H1 (cell line): ENCODE measurements around the gene JPH3. TPM values are rescaled to one million over a fixed set of nuclear protein-coding genes. Genes with fewer than 3 reads are reported as not detected.

ENCODE experiments used
- CTCF ChIA-PET: fragments of 300-600 bp; sonication (Branson Sonifier 250); formaldehyde crosslinking; loops from one replicate; lab custom pipeline; 2021; ENCODE audit not compliant: partially characterized antibody; lab: Charles Lee
- POLR2A ChIA-PET: fragments of 300-600 bp; sonication (Branson Sonifier 250); formaldehyde crosslinking; loops from one replicate; lab custom pipeline; 2021; ENCODE audit warnings: inconsistent platforms; ENCODE audit not compliant: partially characterized antibody; lab: Charles Lee
- DNase-seq, 2 experiments: peaks; one replicate each; pipeline versions ENCODE4 v3.0.0 to v3.0.0-alpha.2; 2010 to 2022; ENCODE audit warnings: low spot score in 2 of 2, low read depth in 1 of 2, mixed read lengths in 1 of 2
- FAIRE-seq: peaks from 2 replicates; lab custom pipeline; 2011; peaks lifted over from hg19 to GRCh38; lab: Jason Lieb, UNC
- H2AFZ ChIP-seq: 2 replicates; pipeline ENCODE4 v1.8.1; 2012; ENCODE audit warnings: low read length, inconsistent platforms
- H2AK5ac ChIP-seq: 2 replicates; pipeline ENCODE4 v1.6.1; 2013; ENCODE audit warnings: low read depth, low read length
- H2BK120ac ChIP-seq: replicated peaks from 2 replicates; pipeline ENCODE3; 2013; ENCODE audit warnings: low read depth, low read length, inconsistent platforms
- H2BK12ac ChIP-seq: 2 replicates; pipeline ENCODE4 v1.6.1; 2013; ENCODE audit warnings: low read depth, low read length
- H2BK15ac ChIP-seq: 2 replicates; pipeline ENCODE4 v1.6.1; 2013; ENCODE audit warnings: low read length
- H2BK20ac ChIP-seq: 2 replicates; pipeline ENCODE4 v1.6.1; 2013; ENCODE audit warnings: low read length
- H2BK5ac ChIP-seq: 2 replicates; pipeline ENCODE4 v1.6.1; 2013; ENCODE audit warnings: low read depth, low read length
- H3K14ac ChIP-seq: 2 replicates; pipeline ENCODE4 v1.6.1; 2013; ENCODE audit warnings: inconsistent platforms; ENCODE audit not compliant: insufficient read length
- H3K18ac ChIP-seq: 2 replicates; pipeline ENCODE4 v1.6.1; 2013; ENCODE audit warnings: low read length; ENCODE audit errors: extremely low read depth
- H3K23ac ChIP-seq: 2 replicates; pipeline ENCODE4 v1.6.1; 2013; ENCODE audit warnings: inconsistent platforms; ENCODE audit not compliant: insufficient read length
- H3K23me2 ChIP-seq: 2 replicates; pipeline ENCODE4 v1.6.1; 2013; ENCODE audit warnings: low read depth, low read length
- H3K27ac ChIP-seq: 2 replicates; pipeline ENCODE4 v1.6.1; 2011; ENCODE audit warnings: low read depth, low read length, inconsistent platforms
- H3K27me3 ChIP-seq, 4 experiments: replicated peaks in 1 of 4; 1 replicate in 1 of 4; 2 replicates in 3 of 4; pipeline versions ENCODE4 v1.6.1 to v1.8.1; 2011 to 2013; ENCODE audit warnings: low read length in 3 of 4, mild to moderate bottlenecking in 3 of 4, inconsistent platforms in 2 of 4, mixed read lengths in 2 of 4, moderate library complexity in 1 of 4; ENCODE audit not compliant: control insufficient read depth in 3 of 4, insufficient read depth in 3 of 4; ENCODE audit errors: extremely low read depth in 1 of 4
- H3K36me3 ChIP-seq, 4 experiments: 2 replicates each; pipeline versions ENCODE4 v1.6.1 to v1.8.1; 2011 to 2013; ENCODE audit warnings: mild to moderate bottlenecking in 4 of 4, low read length in 3 of 4, moderate library complexity in 2 of 4, control low read depth in 1 of 4, inconsistent platforms in 1 of 4; ENCODE audit not compliant: insufficient read depth in 4 of 4, control insufficient read depth in 2 of 4
- H3K4ac ChIP-seq: replicated peaks from 2 replicates; pipeline ENCODE3; 2013; ENCODE audit warnings: low read length, low read depth, mixed read lengths, inconsistent platforms; ENCODE audit not compliant: insufficient read length
- H3K4me1 ChIP-seq, 4 experiments: replicated peaks in 1 of 4; 1 replicate in 1 of 4; 2 replicates in 3 of 4; pipeline versions ENCODE4 v1.6.1 to v1.8.1; 2011 to 2013; ENCODE audit warnings: low read length in 3 of 4, inconsistent platforms in 2 of 4, mixed read lengths in 1 of 4; ENCODE audit not compliant: insufficient read depth in 4 of 4, control insufficient read depth in 3 of 4
- H3K4me2 ChIP-seq, 2 experiments: 2 replicates each; pipeline versions ENCODE4 v1.6.1 to v1.8.1; 2011 to 2013; ENCODE audit warnings: low read depth in 2 of 2, low read length in 2 of 2, control low read depth in 1 of 2, inconsistent platforms in 1 of 2, mild to moderate bottlenecking in 1 of 2; ENCODE audit not compliant: insufficient read depth in 1 of 2
- H3K4me3 ChIP-seq, 4 experiments: fragments of 200-600, 300-600 bp in 1 of 4; sonication (generic), shearing (Covaris generic), sonication (Bioruptor Twin) in 1 of 4; 2 replicates each; pipeline versions ENCODE4 v1.5.1 to v1.8.1; 2011 to 2016; ENCODE audit warnings: low read length in 4 of 4, low read depth in 3 of 4, control low read depth in 2 of 4, inconsistent platforms in 2 of 4, mild to moderate bottlenecking in 2 of 4, mixed read lengths in 1 of 4, moderate library complexity in 1 of 4; ENCODE audit not compliant: insufficient read depth in 2 of 4; ENCODE audit errors: extremely low read depth in 1 of 4
- H3K56ac ChIP-seq: replicated peaks from 2 replicates; pipeline ENCODE3; 2013; ENCODE audit warnings: low read depth, mild to moderate bottlenecking, mixed read lengths, low read length, inconsistent platforms; ENCODE audit not compliant: insufficient read length
- H3K79me1 ChIP-seq: 2 replicates; pipeline ENCODE4 v1.6.1; 2013; ENCODE audit warnings: low read depth, low read length, control low read depth
- H3K79me2 ChIP-seq, 2 experiments: 2 replicates each; pipeline versions ENCODE4 v1.6.1 to v1.8.1; 2012 to 2013; ENCODE audit warnings: low read length in 2 of 2, mild to moderate bottlenecking in 2 of 2, inconsistent platforms in 1 of 2; ENCODE audit not compliant: insufficient read depth in 2 of 2, control insufficient read depth in 1 of 2
- H3K9ac ChIP-seq, 4 experiments: replicated peaks in 1 of 4; 1 replicate in 1 of 4; 2 replicates in 3 of 4; pipeline versions ENCODE4 v1.6.1 to v1.8.1; 2011 to 2013; ENCODE audit warnings: low read depth in 3 of 4, low read length in 3 of 4, control low read depth in 2 of 4, mild to moderate bottlenecking in 2 of 4, moderate library complexity in 2 of 4, inconsistent platforms in 1 of 4; ENCODE audit errors: extremely low read depth in 1 of 4
- H3K9me3 ChIP-seq, 2 experiments: 2 replicates each; pipeline versions ENCODE4 v1.6.1 to v1.8.1; 2012 to 2013; ENCODE audit warnings: mild to moderate bottlenecking in 2 of 2, moderate library complexity in 2 of 2, control low read depth in 1 of 2, inconsistent platforms in 1 of 2, low read depth in 1 of 2, low read length in 1 of 2, mixed read lengths in 1 of 2; ENCODE audit not compliant: insufficient read depth in 2 of 2
- H4K20me1 ChIP-seq, 2 experiments: replicated peaks in 1 of 2; 2 replicates each; pipeline versions ENCODE3 to v1.8.1; 2011 to 2013; ENCODE audit warnings: inconsistent platforms in 2 of 2, low read length in 2 of 2, mild to moderate bottlenecking in 1 of 2; ENCODE audit not compliant: insufficient read depth in 2 of 2, control insufficient read depth in 1 of 2
- H4K5ac ChIP-seq: 2 replicates; pipeline ENCODE4 v1.6.1; 2013; ENCODE audit warnings: low read length, low read depth, mixed read lengths, inconsistent platforms; ENCODE audit not compliant: insufficient read length
- H4K8ac ChIP-seq: 2 replicates; pipeline ENCODE4 v1.8.0; 2013; ENCODE audit warnings: mild to moderate bottlenecking, moderate library complexity, low read length, inconsistent platforms; ENCODE audit not compliant: insufficient read depth; ENCODE audit errors: extremely low read depth
- H4K91ac ChIP-seq: replicated peaks from 2 replicates; pipeline ENCODE3; 2013; ENCODE audit warnings: low read length, mixed read lengths, inconsistent platforms; ENCODE audit not compliant: insufficient read length
- CEBPB ChIP-seq: IDR thresholded peaks from 2 replicates; pipeline ENCODE4 v1.6.1; 2012; ENCODE audit warnings: low read depth, low read length
- HDAC2 ChIP-seq, 2 experiments: fragments of 300-600 bp in 1 of 2; sonication (generic) in 1 of 2; IDR thresholded peaks; 2 replicates each; pipeline ENCODE4 v1.6.1; 2011 to 2012; ENCODE audit warnings: low read depth in 2 of 2, low read length in 2 of 2, mild to moderate bottlenecking in 2 of 2, moderate library complexity in 2 of 2, borderline replicate concordance in 1 of 2, inconsistent platforms in 1 of 2
- KDM1A ChIP-seq: fragments of 200-600, 300-600 bp; sonication (generic); IDR thresholded peaks from 2 replicates; pipeline ENCODE4 v1.7.1; 2016; ENCODE audit warnings: mild to moderate bottlenecking, low read length, borderline replicate concordance
- NRF1 ChIP-seq: IDR thresholded peaks from 2 replicates; pipeline ENCODE4 v1.6.1; 2011; ENCODE audit warnings: mild to moderate bottlenecking, low read depth, low read length, improper control_type of control experiment
- PHF8 ChIP-seq: fragments of 200-600 bp; sonication (generic); conservative IDR thresholded peaks from 2 replicates; pipeline ENCODE4 v1.7.1; 2012; ENCODE audit warnings: low read depth, mild to moderate bottlenecking, inconsistent platforms, low read length, moderate library complexity
- POLR2A ChIP-seq, 2 experiments: IDR thresholded peaks; 1 replicate in 1 of 2; 2 replicates in 1 of 2; pipeline ENCODE4 v1.6.1; 2011; ENCODE audit warnings: low read depth in 2 of 2, low read length in 2 of 2, mild to moderate bottlenecking in 2 of 2; ENCODE audit errors: control extremely low read depth in 1 of 2
- RAD21 ChIP-seq, 2 experiments: IDR thresholded peaks in 1 of 2; conservative IDR thresholded peaks in 1 of 2; 2 replicates each; pipeline ENCODE4 v1.6.1; 2011; ENCODE audit warnings: low read depth in 2 of 2, low read length in 2 of 2, improper control_type of control experiment in 1 of 2, inconsistent platforms in 1 of 2, mild to moderate bottlenecking in 1 of 2, moderate library complexity in 1 of 2
- RBBP5 ChIP-seq: IDR thresholded peaks from 2 replicates; pipeline ENCODE4 v1.7.1; 2012; ENCODE audit warnings: low read depth, mild to moderate bottlenecking, inconsistent platforms, low read length, moderate library complexity, borderline replicate concordance
- SIN3A ChIP-seq, 2 experiments: IDR thresholded peaks in 1 of 2; conservative IDR thresholded peaks in 1 of 2; 2 replicates each; pipeline ENCODE4 v1.6.1; 2011 to 2012; ENCODE audit warnings: low read length in 2 of 2, improper control_type of control experiment in 1 of 2, low read depth in 1 of 2, mild to moderate bottlenecking in 1 of 2
- SP1 ChIP-seq: IDR thresholded peaks from 2 replicates; pipeline ENCODE4 v1.6.1; 2011; ENCODE audit warnings: low read depth, low read length
- SP4 ChIP-seq: IDR thresholded peaks from 2 replicates; pipeline ENCODE4 v1.6.1; 2012; ENCODE audit warnings: low read length, inconsistent platforms
- SUZ12 ChIP-seq: fragments of 200-600 bp; sonication (generic); IDR thresholded peaks from 2 replicates; pipeline ENCODE4 v1.6.1; 2012; ENCODE audit warnings: mild to moderate bottlenecking, inconsistent platforms, low read length, moderate library complexity, mixed read lengths
- TBP ChIP-seq: IDR thresholded peaks from 2 replicates; pipeline ENCODE4 v1.6.1; 2011; ENCODE audit warnings: low read depth, low read length, improper control_type of control experiment
- WGBS, 2 experiments: shearing (Covaris generic) in 1 of 2; methylation state at CpG; one replicate each; pipeline versions ENCODE4 v1.1.6 to v1.1.7; 2013 to 2015; ENCODE audit warnings: low lambda C conversion rate in 2 of 2, mixed read lengths in 2 of 2, inconsistent platforms in 1 of 2, low coverage in 1 of 2, missing lambda C conversion rate in 1 of 2; ENCODE audit not compliant: insufficient replicate concordance in 2 of 2, insufficient coverage in 1 of 2, insufficient read length in 1 of 2; ENCODE audit errors: extremely low coverage in 1 of 2, missing lambda C conversion rate in 1 of 2; 5-methylcytosine and 5-hydroxymethylcytosine counted together
- polyA plus RNA-seq, 7 experiments: library from polyadenylated mRNA; depleted of rRNA in 3 of 7; stranded (reverse) in 5 of 7; unstranded in 2 of 7; fragments of >200 nt in 5 of 7; fragments of 200-250 nt in 2 of 7; gene quantifications; 1 replicate in 5 of 7; 2 replicates in 1 of 7; 4 replicates in 1 of 7; pipeline versions ENCODE4 v1.2.1 to v1.2.3, GENCODE V29; 2011 to 2013; ENCODE audit warnings: missing spikeins in 2 of 7, mixed read lengths in 2 of 7
- total RNA-seq: library from RNA; stranded (reverse); fragmentation: NEBNext Ultra II Directional; extraction: Animal tissue kit (Norgen Biotek cat#: 25700); gene quantifications from 2 replicates; pipeline ENCODE4 v1.2.1, GENCODE V29; 2021

The JPH3 gene
- total and polyA plus RNA-seq, 2 of the 8 experiments (the other 6 are each of a cell fraction or from before 2014, with no cell fraction given) = 10.3 to 28.3 TPM

- 97% methylated on average over 6 of the region's 7 CpGs; no CpG with 5 or more reads in 1 of the 2 experiments for WGBS, 2 experiments
- Histone ChIP-seq H2BK5ac (no peak overlapping the region), H3K36me3 (no peaks in the 10 kb centered on the region), H4K20me1 (peaks cover 0 to 8% of the 10 kb centered on the region in 2 experiments), H3K14ac (no peak overlapping the region), H3K4me1 (no peaks in the 10 kb centered on the region; a peak in 2 of 7 replicates), H2AK5ac (no peak overlapping the region), H3K79me2 (no peaks in the 10 kb centered on the region), H2BK20ac (no peak overlapping the region), H3K18ac (no peak overlapping the region), H4K91ac (no peak overlapping the region), H3K4ac (no peak overlapping the region), H2BK120ac (no peak overlapping the region), H3K27ac (no peak overlapping the region), H3K79me1 (no peaks in the 10 kb centered on the region; the same call in none of the 2 replicates), H3K56ac (no peak overlapping the region), H3K4me3 (no peak overlapping the region), H4K8ac (no peak overlapping the region), H3K9ac (no peak overlapping the region), H3K4me2 (no peak overlapping the region), H3K23ac (no peak overlapping the region), H2AFZ (no peak overlapping the region), H3K9me3 (peaks cover 0 to 3% of the 10 kb centered on the region in 2 experiments; a peak in 2 of 4 replicates), H2BK15ac (no peak overlapping the region), H3K27me3 (no peaks in the 10 kb centered on the region), H3K23me2 (no peaks in the 10 kb centered on the region), H4K5ac (no peak overlapping the region), H2BK12ac (no peak overlapping the region)
- ChIA-PET POLR2A (no interaction called here), CTCF (interaction anchor here (3.7 kb wide), 1 partner anchor 58 kb away, joined by 13 read pairs; no protein-coding TSS in a partner anchor)
- no peak for DNase-seq
- FAIRE-seq = no peak
- no peak for TF ChIP-seq SP4
- no peak for TF ChIP-seq SP1
- TF ChIP-seq HDAC2 (IDR thresholded peaks at IDR 0.05; ENCODE audit: borderline replicate concordance in 1 of 2, low read depth in 2 of 2, low read length in 2 of 2) = no peak
- TF ChIP-seq KDM1A = no peak
- no peak for TF ChIP-seq PHF8
- TF ChIP-seq POLR2A (IDR thresholded peaks at IDR 0.05; ENCODE audit: control extremely low read depth in 1 of 2, low read depth in 2 of 2, low read length in 2 of 2) = no peak
- TF ChIP-seq NRF1 = no peak
- TF ChIP-seq CEBPB = no peak
- TF ChIP-seq SUZ12 = no peak
- TF ChIP-seq RAD21 (IDR thresholded peaks at IDR 0.05 in 1 of 2, conservative IDR thresholded peaks at IDR 0.05 in 1 of 2; ENCODE audit: low read depth in 2 of 2, low read length in 2 of 2) = no peak
- TF ChIP-seq SIN3A (conservative IDR thresholded peaks at IDR 0.05 in 1 of 2, IDR thresholded peaks at IDR 0.05 in 1 of 2; ENCODE audit: low read depth in 1 of 2, low read length in 2 of 2) = no peak
- no peak for TF ChIP-seq RBBP5
- TF ChIP-seq TBP = no peak
These were observed 26.6 kb downstream of the JPH3 start for GRCh38 chr16:87628940-87629339.
